HEK293T (cell line): ENCODE measurements around the gene ERC2.

ENCODE experiments used
- CTCF ChIA-PET: fragments of 350-600 bp; formaldehyde crosslinking; extraction: SDS; loops from one replicate; lab custom pipeline; 2021; ENCODE audit warnings: antibody characterized with exemption, inconsistent platforms; lab: Yijun Ruan, JAX
- POLR2A ChIA-PET: fragments of 350-600 bp; formaldehyde crosslinking; extraction: SDS; loops from one replicate; lab custom pipeline; 2020; ENCODE audit warnings: antibody characterized with exemption, inconsistent platforms; lab: Yijun Ruan, JAX
- DNase-seq: peaks from one replicate; pipeline ENCODE4 v3.0.0; 2012; ENCODE audit warnings: mixed read lengths; ENCODE audit errors: extremely low spot score
- ARNT ChIP-seq: fragments of 450-650 bp; IDR thresholded peaks from 2 replicates; pipeline ENCODE4 v1.6.1; 2017; ENCODE audit warnings: mild to moderate bottlenecking
- BHLHE40 ChIP-seq: fragments of 450-650 bp; IDR thresholded peaks from 2 replicates; pipeline ENCODE4 v1.6.1; 2016; ENCODE audit warnings: mild to moderate bottlenecking, moderate library complexity, borderline replicate concordance
- CTBP1 ChIP-seq: fragments of 450-650 bp; IDR thresholded peaks from 2 replicates; pipeline ENCODE4 v1.6.1; 2016; ENCODE audit warnings: borderline replicate concordance
- ELF4 ChIP-seq: fragments of 450-650 bp; IDR thresholded peaks from 2 replicates; pipeline ENCODE4 v1.6.1; 2017; ENCODE audit warnings: antibody characterized with exemption
- FOXA1 ChIP-seq: fragments of 450-650 bp; IDR thresholded peaks from 2 replicates; pipeline ENCODE4 v1.6.1; 2016; ENCODE audit warnings: mild to moderate bottlenecking
- FOXK2 ChIP-seq: fragments of 450-650 bp; IDR thresholded peaks from 2 replicates; pipeline ENCODE4 v1.6.1; 2016; ENCODE audit warnings: mild to moderate bottlenecking
- FOXM1 ChIP-seq: fragments of 450-650 bp; IDR thresholded peaks from 2 replicates; pipeline ENCODE4 v1.6.1; 2017; ENCODE audit warnings: mild to moderate bottlenecking, borderline replicate concordance
- HDGF ChIP-seq: fragments of 450-650 bp; IDR thresholded peaks from 2 replicates; pipeline ENCODE4 v1.6.1; 2017; ENCODE audit warnings: antibody characterized with exemption, borderline replicate concordance
- L3MBTL2 ChIP-seq: fragments of 450-650 bp; conservative IDR thresholded peaks from 2 replicates; pipeline ENCODE4 v1.6.1; 2016; ENCODE audit warnings: mild to moderate bottlenecking
- LEF1 ChIP-seq: fragments of 450-650 bp; IDR thresholded peaks from 2 replicates; pipeline ENCODE4 v1.6.1; 2017; ENCODE audit warnings: mild to moderate bottlenecking, borderline replicate concordance
- NFRKB ChIP-seq: fragments of 450-650 bp; IDR thresholded peaks from 2 replicates; pipeline ENCODE4 v1.6.1; 2016; ENCODE audit warnings: mild to moderate bottlenecking, moderate library complexity
- SP1 ChIP-seq: fragments of 450-650 bp; IDR thresholded peaks from 2 replicates; pipeline ENCODE4 v1.6.1; 2017
- SUZ12 ChIP-seq: fragments of 450-650 bp; IDR thresholded peaks from 2 replicates; pipeline ENCODE4 v1.6.1; 2016; ENCODE audit warnings: mild to moderate bottlenecking
- TARDBP ChIP-seq: fragments of 450-650 bp; IDR thresholded peaks from 2 replicates; pipeline ENCODE4 v1.6.1; 2016
- ZNF384 ChIP-seq: fragments of 450-650 bp; IDR thresholded peaks from 2 replicates; pipeline ENCODE4 v1.6.1; 2016
- TF ChIP-seq, protein P1 (sequence below): fragments of 450-650 bp; IDR thresholded peaks from 2 replicates; pipeline ENCODE4 v1.6.1; 2016

ERC2 gene

DNA sequence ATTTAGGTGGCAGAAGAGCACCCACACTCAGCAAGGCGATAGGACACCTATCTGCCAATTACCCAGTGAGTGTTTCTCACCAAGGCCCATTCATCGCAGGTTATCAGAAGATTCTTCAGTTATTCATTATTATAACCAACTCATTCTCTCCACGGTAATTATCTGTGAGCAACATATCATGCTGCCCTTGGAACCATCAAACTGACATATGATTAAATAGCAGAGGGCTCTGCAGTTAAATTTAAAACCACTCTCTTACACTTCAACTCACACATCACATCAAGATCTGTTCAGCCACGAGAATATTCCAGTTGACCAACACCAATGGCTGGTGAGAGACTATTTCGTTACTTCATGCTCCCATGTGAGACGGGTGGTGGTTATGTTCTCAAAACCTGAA lies 489.3 kb downstream of the ERC2 start:
- CTCF ChIA-PET = no interaction called here
- POLR2A ChIA-PET = no interaction called here
- TF ChIP-seq LEF1 (no peak), ARNT (no peak), FOXA1 (no peak)

DNA sequence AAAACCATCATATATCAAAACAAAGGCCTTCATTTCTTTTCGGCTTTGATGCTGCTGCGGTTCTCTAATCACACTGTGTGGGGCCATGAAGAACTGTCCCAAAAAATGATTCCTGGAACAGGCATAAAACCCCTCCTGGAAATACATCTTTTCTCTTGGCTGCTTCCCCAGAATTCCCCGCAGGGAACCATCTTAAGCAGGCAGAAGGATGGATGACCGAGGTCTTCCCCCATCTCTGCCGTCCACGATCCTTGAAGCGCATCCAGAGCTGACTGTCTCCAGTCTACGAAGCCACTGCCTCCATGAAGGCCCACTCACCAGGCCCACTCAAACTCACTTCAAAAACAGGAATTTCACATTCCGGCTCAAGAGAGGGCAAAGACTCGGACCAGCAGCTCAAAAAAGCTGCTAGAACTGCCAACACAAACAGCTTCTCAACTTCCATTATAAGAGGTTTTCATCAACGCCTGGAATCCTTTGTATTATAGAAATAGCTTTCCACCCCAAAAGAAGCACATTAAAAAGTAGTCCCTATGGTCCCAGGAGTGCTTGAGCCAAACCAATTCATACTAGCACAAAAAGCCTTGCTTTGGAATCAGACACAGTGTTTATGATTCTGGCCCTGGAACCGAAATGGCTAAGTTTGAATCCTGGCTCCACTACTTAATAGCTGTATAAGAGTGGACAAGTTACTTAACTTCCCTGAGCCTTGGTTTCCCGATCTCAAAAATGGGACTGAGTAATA lies 493.7 kb downstream of the ERC2 start:
- POLR2A ChIA-PET = no interaction called here

More for the DNA sequence above, 489.3 kb downstream of the ERC2 start:
- DNase-seq = no peak

DNA sequence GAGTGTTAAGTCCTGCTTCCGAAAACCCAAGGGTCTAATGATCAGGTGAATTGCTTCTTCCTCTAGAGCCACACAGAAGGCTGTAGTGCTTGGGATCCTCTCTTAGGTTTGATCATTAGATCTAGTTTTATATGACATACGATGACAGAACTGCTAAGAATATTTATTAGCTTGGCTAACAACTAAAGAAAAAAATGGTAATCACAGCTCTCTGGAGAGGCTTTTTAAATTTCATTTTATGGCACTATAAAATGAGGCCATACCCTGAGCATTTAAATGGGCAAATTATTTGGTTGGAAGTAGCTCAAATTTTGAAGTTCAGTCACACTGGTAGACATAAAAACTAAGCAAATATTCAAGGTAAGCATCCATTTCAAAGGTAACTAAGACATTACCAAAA lies 498.6 kb downstream of the ERC2 start:
- POLR2A ChIA-PET = no interaction called here
- DNase-seq = no peak
- CTCF ChIA-PET = interaction anchor here (0.7 kb wide), 1 partner anchor 320 kb away, joined by 3 read pairs; no protein-coding TSS in a partner anchor
- TF ChIP-seq FOXM1 (no peak), ZNF384 (peak; percentile 59; the same call in 1 of the 2 replicates), ELF4 (no peak), ARNT (no peak)
- TF ChIP-seq, protein P1, sequence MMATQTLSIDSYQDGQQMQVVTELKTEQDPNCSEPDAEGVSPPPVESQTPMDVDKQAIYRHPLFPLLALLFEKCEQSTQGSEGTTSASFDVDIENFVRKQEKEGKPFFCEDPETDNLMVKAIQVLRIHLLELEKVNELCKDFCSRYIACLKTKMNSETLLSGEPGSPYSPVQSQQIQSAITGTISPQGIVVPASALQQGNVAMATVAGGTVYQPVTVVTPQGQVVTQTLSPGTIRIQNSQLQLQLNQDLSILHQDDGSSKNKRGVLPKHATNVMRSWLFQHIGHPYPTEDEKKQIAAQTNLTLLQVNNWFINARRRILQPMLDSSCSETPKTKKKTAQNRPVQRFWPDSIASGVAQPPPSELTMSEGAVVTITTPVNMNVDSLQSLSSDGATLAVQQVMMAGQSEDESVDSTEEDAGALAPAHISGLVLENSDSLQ = peak; percentile 38; the same call in 1 of the 2 replicates

More for the DNA sequence above, 493.7 kb downstream of the ERC2 start:
- no peak for DNase-seq
- TF ChIP-seq SUZ12 (no peak), FOXM1 (no peak), ARNT (no peak), ZNF384 (no peak), CTBP1 (no peak), TARDBP (no peak), L3MBTL2 (no peak), ELF4 (no peak), FOXK2 (no peak), BHLHE40 (no peak), LEF1 (no peak), NFRKB (no peak), FOXA1 (no peak), SP1 (no peak), HDGF (no peak)
- TF ChIP-seq, protein P1 = no peak
- CTCF ChIA-PET = interaction anchor here (0.6 kb wide), 1 partner anchor 1080 kb away, joined by 8 read pairs; no protein-coding TSS in a partner anchor

DNA sequence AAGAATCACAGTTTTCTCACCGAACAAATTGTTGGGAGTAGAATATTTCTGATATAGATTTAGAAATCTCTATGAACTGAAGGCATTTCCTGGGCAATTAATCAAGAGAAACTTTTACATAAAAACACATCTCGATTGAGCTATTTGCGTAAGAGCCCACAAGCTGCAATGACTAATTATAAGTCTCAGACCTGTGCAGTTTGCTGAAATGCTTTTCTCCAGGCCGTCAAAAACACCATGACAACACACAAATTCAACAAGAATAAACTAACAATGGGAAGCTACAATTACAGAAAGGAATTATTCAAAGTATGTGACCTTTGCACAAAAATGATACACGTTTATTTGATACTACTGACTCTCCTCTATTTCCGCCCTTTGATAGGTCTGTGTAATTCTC lies 499.9 kb downstream of the ERC2 start:
- DNase-seq = no peak
- CTCF ChIA-PET = no interaction called here
- no peak for TF ChIP-seq SUZ12
- TF ChIP-seq SP1 = no peak
- TF ChIP-seq LEF1 = no peak
- POLR2A ChIA-PET = no interaction called here

GRCh38 chr3:55966566-55966965 lies 501.7 kb downstream of the ERC2 start:
- DNase-seq = no peak
- TF ChIP-seq FOXA1 = no peak
- no peak for TF ChIP-seq TARDBP
- TF ChIP-seq, protein P1 = no peak
- no peak for TF ChIP-seq LEF1
- TF ChIP-seq L3MBTL2 = no peak
- TF ChIP-seq NFRKB = no peak
- TF ChIP-seq ARNT = no peak
- TF ChIP-seq SUZ12 = no peak
- TF ChIP-seq SP1 = no peak
- TF ChIP-seq ZNF384 = no peak
- no peak for TF ChIP-seq BHLHE40
- CTCF ChIA-PET = no interaction called here
- POLR2A ChIA-PET = no interaction called here

GRCh38 chr3:55965776-55966175 lies 502.5 kb downstream of the ERC2 start:
- CTCF ChIA-PET = no interaction called here
- POLR2A ChIA-PET = no interaction called here
- TF ChIP-seq SP1 (no peak), L3MBTL2 (no peak), ZNF384 (no peak), LEF1 (no peak), NFRKB (no peak), FOXK2 (no peak), CTBP1 (no peak), FOXM1 (no peak), HDGF (no peak), ELF4 (no peak)
- TF ChIP-seq, protein P1 = no peak
- no peak for DNase-seq
